Measurements from ENCODE around the gene POM121L2. TPM values are rescaled to one million over a fixed set of nuclear protein-coding genes. Genes with fewer than 3 reads are reported as not detected.

Gene POM121L2
- total RNA-seq, 2 experiments from 2014 or later = not detected

DNA sequence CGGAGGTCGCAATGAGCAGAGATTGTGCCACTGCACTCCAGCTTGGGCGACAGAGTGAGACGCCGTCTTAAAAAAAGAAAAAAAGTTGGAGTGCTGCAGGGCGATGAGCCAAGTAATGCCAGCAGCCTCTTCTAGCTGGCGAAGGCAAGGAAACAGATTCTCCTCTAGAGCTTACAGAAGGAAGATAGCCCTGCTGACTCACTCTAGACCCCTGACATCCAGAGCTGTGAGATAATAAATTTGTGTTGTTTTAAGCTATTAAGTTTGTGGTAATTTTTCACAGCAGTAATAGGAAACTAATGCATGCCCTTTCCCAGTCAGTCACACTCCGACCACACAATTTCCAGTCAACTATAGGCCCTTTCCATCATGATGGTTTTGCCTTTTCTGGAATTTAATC is 48.2 kb downstream of the POM121L2 start:
- no peak overlapping the region for H3K27ac ChIP-seq (ENCODE audit: low read depth in 1 of 2, low read length in 2 of 2)
- H3K9me3 ChIP-seq (ENCODE audit: control insufficient read depth in 1 of 2, insufficient read depth in 1 of 2, low read length in 2 of 2) = peaks cover 3 to 26% of the 10 kb centered on the region in 2 experiments
- ATAC-seq (ENCODE audit: poor library complexity) (no peak), DNase-seq (no peak)
- intact Hi-C loops (cut with DNase I, micrococcal nuclease) = no loop called here
- Mint-ChIP-seq H3K36me3 (ENCODE audit: low read depth) (no peaks in the 10 kb centered on the region), H3K27ac (no peak overlapping the region), H3K27me3 (peaks cover 87% of the 10 kb centered on the region), H3K4me1 (ENCODE audit: low read depth) (no peaks in the 10 kb centered on the region), H3K9me3 (no peaks in the 10 kb centered on the region), H3K4me3 (no peak overlapping the region)
- H3K4me1 ChIP-seq (ENCODE audit: insufficient read depth, low read length) = peaks cover 7% of the 10 kb centered on the region
- ChIA-PET CTCF (interaction anchor here (0.6 kb wide), 1 partner anchor 34 kb away, joined by 3 read pairs; no protein-coding TSS in a partner anchor), POLR2A (no interaction called here)
- TF ChIP-seq CTCF (IDR thresholded peaks at IDR 0.05) = no peak
- H3K4me3 ChIP-seq (ENCODE audit: low read length) = no peak overlapping the region
- no peaks in the 10 kb centered on the region for H3K36me3 ChIP-seq (ENCODE audit: insufficient read depth, low read length)
- H3K27me3 ChIP-seq (ENCODE audit: control insufficient read depth in 1 of 2, insufficient read depth in 2 of 2, low read length in 2 of 2) = peaks cover 39 to 85% of the 10 kb centered on the region in 2 experiments

DNA sequence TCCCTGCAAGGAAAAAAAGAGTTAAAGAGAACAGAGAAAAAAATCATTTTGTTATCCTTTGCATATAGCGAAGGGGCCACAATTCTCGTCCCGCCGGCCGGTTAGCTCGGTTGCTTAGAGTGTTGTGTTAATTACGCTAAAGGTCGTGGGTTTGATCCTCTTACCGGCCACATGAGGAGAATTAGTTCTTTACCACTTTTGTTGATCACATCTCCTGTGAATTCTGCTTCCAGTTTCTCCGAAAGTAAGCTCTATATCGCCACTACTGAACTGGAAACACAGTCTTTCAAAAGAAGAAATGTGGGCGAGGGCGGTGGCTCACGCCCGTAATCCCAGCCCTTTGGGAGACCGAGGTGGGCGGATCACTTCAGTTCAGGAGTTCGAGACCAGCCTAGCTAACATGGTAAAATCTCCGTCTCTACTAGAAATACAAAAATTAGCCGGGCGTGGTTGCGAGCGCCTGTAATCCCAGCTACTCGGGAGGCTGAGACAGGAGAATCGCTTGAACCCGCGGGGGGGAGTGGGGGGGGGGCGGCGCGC is 51.2 kb downstream of the POM121L2 start:
- ChIA-PET POLR2A (interaction anchor here (0.6 kb wide), 2 partner anchors 251 to 932 kb away, joined by 3 read pairs; no protein-coding TSS in a partner anchor), CTCF (no interaction called here)
- Mint-ChIP-seq H3K27ac (no peak overlapping the region), H3K36me3 (ENCODE audit: low read depth) (no peaks in the 10 kb centered on the region), H3K9me3 (no peaks in the 10 kb centered on the region), H3K27me3 (peaks cover 92% of the 10 kb centered on the region), H3K4me1 (ENCODE audit: low read depth) (no peaks in the 10 kb centered on the region), H3K4me3 (no peak overlapping the region)
- no peaks in the 10 kb centered on the region for H3K36me3 ChIP-seq (ENCODE audit: insufficient read depth, low read length)
- H3K27me3 ChIP-seq (ENCODE audit: control insufficient read depth in 1 of 2, insufficient read depth in 2 of 2, low read length in 2 of 2) = peaks cover 20 to 80% of the 10 kb centered on the region in 2 experiments
- H3K9me3 ChIP-seq (ENCODE audit: control insufficient read depth in 1 of 2, insufficient read depth in 1 of 2, low read length in 2 of 2) = peaks cover 3 to 20% of the 10 kb centered on the region in 2 experiments
- no peak overlapping the region for H3K4me3 ChIP-seq (ENCODE audit: low read length)
- ATAC-seq (ENCODE audit: poor library complexity) = no peak
- TF ChIP-seq CTCF (IDR thresholded peaks at IDR 0.05) = no peak
- no peak overlapping the region for H3K27ac ChIP-seq (ENCODE audit: low read depth in 1 of 2, low read length in 2 of 2)
- DNase-seq = no peak
- intact Hi-C loops (cut with DNase I, micrococcal nuclease) = no loop called here
- H3K4me1 ChIP-seq (ENCODE audit: insufficient read depth, low read length) = peaks cover 7% of the 10 kb centered on the region

DNA sequence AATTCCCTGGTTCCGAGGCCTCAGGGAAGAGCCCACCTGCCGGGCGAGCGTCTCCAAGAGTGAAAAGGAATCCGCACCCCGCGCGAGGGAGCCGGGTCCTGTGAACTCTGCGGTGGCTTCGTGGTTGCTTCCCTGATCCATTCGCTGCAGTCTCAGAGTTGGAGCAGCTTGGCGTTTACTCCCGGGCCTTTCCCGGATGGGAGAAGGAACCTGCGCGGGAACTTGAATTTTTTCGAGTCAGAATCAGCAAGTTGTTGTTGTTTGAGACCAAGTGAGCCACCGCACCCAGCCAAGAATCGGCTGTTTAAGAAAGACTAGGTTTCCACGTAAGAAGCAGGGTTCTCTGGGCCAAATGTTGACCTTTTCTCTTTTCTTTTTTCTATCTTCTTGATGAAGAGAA is 51.7 kb downstream of the POM121L2 start:
- no peak overlapping the region for H3K27ac ChIP-seq (ENCODE audit: low read depth in 1 of 2, low read length in 2 of 2)
- peaks cover 3 to 20% of the 10 kb centered on the region in 2 experiments for H3K9me3 ChIP-seq (ENCODE audit: control insufficient read depth in 1 of 2, insufficient read depth in 1 of 2, low read length in 2 of 2)
- peaks cover 7% of the 10 kb centered on the region for H3K4me1 ChIP-seq (ENCODE audit: insufficient read depth, low read length)
- H3K27me3 ChIP-seq (ENCODE audit: control insufficient read depth in 1 of 2, insufficient read depth in 2 of 2, low read length in 2 of 2) = peaks cover 20 to 81% of the 10 kb centered on the region in 2 experiments
- no peaks in the 10 kb centered on the region for H3K4me1 Mint-ChIP-seq (ENCODE audit: low read depth)
- intact Hi-C loops (cut with DNase I, micrococcal nuclease) = no loop called here
- H3K27ac Mint-ChIP-seq = no peak overlapping the region
- H3K36me3 Mint-ChIP-seq (ENCODE audit: low read depth) = no peaks in the 10 kb centered on the region
- H3K9me3 Mint-ChIP-seq = no peaks in the 10 kb centered on the region
- H3K36me3 ChIP-seq (ENCODE audit: insufficient read depth, low read length) = no peaks in the 10 kb centered on the region
- ATAC-seq (ENCODE audit: poor library complexity) (no peak), DNase-seq (no peak)
- TF ChIP-seq CTCF (IDR thresholded peaks at IDR 0.05) = no peak
- ChIA-PET CTCF (no interaction called here), POLR2A (interaction anchor here (0.6 kb wide), 2 partner anchors 252 to 932 kb away, joined by 3 read pairs; no protein-coding TSS in a partner anchor)
- H3K27me3 Mint-ChIP-seq = peaks cover 96% of the 10 kb centered on the region
- H3K4me3 Mint-ChIP-seq = no peak overlapping the region
- H3K4me3 ChIP-seq (ENCODE audit: low read length) = no peak overlapping the region

Other genes with a start within 250 kb of the POM121L2 start
- under 1 TPM; 0.69 to 0.98 TPM for gene PRSS16, start 64.6 kb downstream of the POM121L2 start, total RNA-seq
- gene ZNF391, start 76.5 kb upstream of the POM121L2 start, total RNA-seq = 1 to 10 TPM; 1.6 to 1.8 TPM
- gene ZNF184, start 160.8 kb upstream of the POM121L2 start, total RNA-seq = 10 to 100 TPM; 19.6 to 21.1 TPM